Fibroblast of lung (primary cell): ENCODE results near the gene KIAA0040. TPM values are rescaled to one million over a fixed set of nuclear protein-coding genes. Genes with fewer than 3 reads are reported as not detected.

Experiments used
- DNase-seq, 2 donors: peaks; one replicate each; pipeline versions ENCODE4 v3.0.0 to v3.0.0-alpha.2; 2010; ENCODE audit warnings: low read depth in 2 of 2
- H2AFZ ChIP-seq: 2 replicates; pipeline ENCODE4 v1.5.1; 2012; ENCODE audit warnings: low read length, control low read depth, inconsistent platforms
- H3K27ac ChIP-seq: 2 replicates; pipeline ENCODE4 v1.5.1; 2011; ENCODE audit warnings: low read length, control low read depth; ENCODE audit not compliant: insufficient read depth
- H3K27me3 ChIP-seq: 2 replicates; pipeline ENCODE4 v1.5.1; 2011; ENCODE audit warnings: mild to moderate bottlenecking, low read length; ENCODE audit not compliant: control insufficient read depth, insufficient read depth
- H3K36me3 ChIP-seq: 2 replicates; pipeline ENCODE4 v1.5.1; 2011; ENCODE audit warnings: low read length; ENCODE audit not compliant: control insufficient read depth, insufficient read depth
- H3K4me1 ChIP-seq: 2 replicates; pipeline ENCODE4 v1.5.1; 2011; ENCODE audit warnings: low read length; ENCODE audit not compliant: control insufficient read depth, insufficient read depth; ENCODE audit errors: extremely low read depth
- H3K4me2 ChIP-seq: 2 replicates; pipeline ENCODE4 v1.5.1; 2011; ENCODE audit warnings: low read length, control low read depth; ENCODE audit not compliant: insufficient read depth; ENCODE audit errors: extremely low read depth
- H3K4me3 ChIP-seq, 4 experiments: fragments of 200-600 bp in 1 of 4; sonication (generic) in 1 of 4; replicated peaks in 1 of 4; 2 replicates each; pipeline ENCODE4 v1.5.1; 2011 to 2016; ENCODE audit warnings: low read length in 4 of 4, low read depth in 3 of 4, mild to moderate bottlenecking in 3 of 4, control low read depth in 2 of 4, inconsistent platforms in 1 of 4, mixed read lengths in 1 of 4; ENCODE audit not compliant: insufficient read depth in 1 of 4; ENCODE audit errors: control extremely low read depth in 1 of 4
- H3K79me2 ChIP-seq: 2 replicates; pipeline ENCODE4 v1.5.1; 2012; ENCODE audit warnings: mild to moderate bottlenecking, low read length, inconsistent platforms; ENCODE audit not compliant: control insufficient read depth, insufficient read depth
- H3K9ac ChIP-seq: 2 replicates; pipeline ENCODE4 v1.5.1; 2011; ENCODE audit warnings: mild to moderate bottlenecking, low read length, control low read depth; ENCODE audit not compliant: insufficient read depth
- H3K9me3 ChIP-seq: 2 replicates; pipeline ENCODE4 v1.5.1; 2012; ENCODE audit warnings: low read depth, low read length; ENCODE audit not compliant: control insufficient read depth, insufficient read depth
- H4K20me1 ChIP-seq: 2 replicates; pipeline ENCODE4 v1.5.1; 2011; ENCODE audit warnings: low read length; ENCODE audit not compliant: control insufficient read depth, insufficient read depth; ENCODE audit errors: extremely low read depth
- CTCF ChIP-seq, 2 donors: IDR thresholded peaks in 1 of 2; conservative IDR thresholded peaks in 1 of 2; 1 replicate in 1 of 2; 2 replicates in 1 of 2; pipeline ENCODE4 v1.5.1; 2011 to 2012; ENCODE audit warnings: low read length in 2 of 2, control low read depth in 1 of 2, inconsistent platforms in 1 of 2, low read depth in 1 of 2, mild to moderate bottlenecking in 1 of 2
- EZH2 ChIP-seq: IDR thresholded peaks from 2 replicates; pipeline ENCODE4 v1.5.1; 2012; ENCODE audit warnings: low read length, control low read depth, mild to moderate bottlenecking; ENCODE audit errors: missing control alignments
- polyA plus RNA-seq, 2 donors: library from polyadenylated mRNA; depleted of rRNA in 1 of 2; stranded (reverse) in 1 of 2; unstranded in 1 of 2; fragments of >200 nt; gene quantifications; 2 replicates each; pipeline ENCODE4 v1.2.1, GENCODE V29; 2011 to 2012; ENCODE audit warnings: missing spikeins in 1 of 2
- total RNA-seq: library from RNA; depleted of rRNA; stranded (reverse); fragments of >200 nt; gene quantifications from 2 replicates; pipeline ENCODE4 v1.2.1, GENCODE V29; 2014

Gene KIAA0040
- total and polyA plus RNA-seq, 2 donors (not counting 1 experiment from before 2014, with no cell fraction given): 0.17 to 24.7 TPM

DNA sequence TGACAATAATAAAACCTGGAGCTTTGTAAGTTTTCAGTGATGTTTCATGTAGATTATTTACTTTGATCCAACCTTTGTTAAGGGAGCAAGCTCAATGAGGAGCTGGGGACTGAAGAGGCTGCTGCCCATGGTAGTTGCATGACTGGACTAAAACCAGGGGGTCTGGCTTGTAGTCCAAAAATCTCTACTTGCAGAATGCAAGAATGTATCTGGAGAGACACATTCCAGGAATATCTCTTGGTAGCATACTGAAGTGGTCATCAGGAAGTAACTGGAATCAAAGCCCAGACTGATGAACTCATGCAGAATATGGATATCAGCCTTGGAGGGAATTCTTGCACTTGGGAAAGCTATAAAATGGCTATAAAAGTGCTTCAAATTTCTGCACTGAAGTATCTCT, 5.8 kb upstream of the KIAA0040 start:
- Histone ChIP-seq H3K4me1 (peaks cover 4% of the 10 kb centered on the region), H3K4me3 (no peak overlapping the region), H2AFZ (no peak overlapping the region), H4K20me1 (no peaks in the 10 kb centered on the region), H3K27me3 (no peaks in the 10 kb centered on the region), H3K9ac (no peak overlapping the region), H3K36me3 (no peaks in the 10 kb centered on the region), H3K9me3 (no peaks in the 10 kb centered on the region), H3K4me2 (no peak overlapping the region), H3K27ac (no peak overlapping the region), H3K79me2 (no peaks in the 10 kb centered on the region)
- TF ChIP-seq EZH2 (no peak), CTCF (conservative IDR thresholded peaks at IDR 0.05 in 1 of 2, IDR thresholded peaks at IDR 0.05 in 1 of 2; ENCODE audit: low read depth in 1 of 2, low read length in 2 of 2) (no peak)
- peak in 1 of 2 donors; percentile 34 for DNase-seq

DNA sequence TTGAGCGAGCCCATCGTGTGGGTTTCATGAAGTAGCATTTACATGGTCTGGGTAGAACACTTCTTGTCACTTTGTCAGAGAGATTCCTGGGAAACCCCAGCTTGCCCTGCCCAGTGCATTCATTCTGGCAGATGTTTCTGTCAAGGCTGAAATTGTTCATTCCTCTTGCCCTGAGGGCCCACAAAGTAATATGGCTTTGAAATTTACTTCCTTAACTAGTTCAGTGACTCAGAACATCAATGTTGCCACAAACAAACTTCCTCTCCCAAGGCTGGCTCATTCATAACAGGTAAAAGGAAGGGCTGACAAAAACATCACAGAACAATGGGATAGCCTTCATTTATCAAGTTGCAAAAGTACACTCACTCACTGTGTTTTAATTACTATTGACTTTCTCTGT, 5.0 kb upstream of the KIAA0040 start:
- no peak for DNase-seq
- Histone ChIP-seq H2AFZ (no peak overlapping the region), H3K4me3 (no peak overlapping the region), H3K27me3 (no peaks in the 10 kb centered on the region), H3K36me3 (no peaks in the 10 kb centered on the region), H3K9ac (no peak overlapping the region), H3K9me3 (no peaks in the 10 kb centered on the region), H3K79me2 (no peaks in the 10 kb centered on the region), H4K20me1 (no peaks in the 10 kb centered on the region), H3K27ac (no peak overlapping the region), H3K4me1 (peaks cover 7% of the 10 kb centered on the region), H3K4me2 (no peak overlapping the region)
- TF ChIP-seq EZH2 (no peak), CTCF (conservative IDR thresholded peaks at IDR 0.05 in 1 of 2, IDR thresholded peaks at IDR 0.05 in 1 of 2; ENCODE audit: low read depth in 1 of 2, low read length in 2 of 2) (no peak)

- Histone ChIP-seq H4K20me1 (no peaks in the 10 kb centered on the region), H3K9ac (no peak overlapping the region), H2AFZ (no peak overlapping the region), H3K27me3 (peaks cover 3% of the 10 kb centered on the region), H3K4me1 (peaks cover 3% of the 10 kb centered on the region), H3K79me2 (no peaks in the 10 kb centered on the region), H3K9me3 (no peaks in the 10 kb centered on the region), H3K36me3 (no peaks in the 10 kb centered on the region), H3K27ac (no peak overlapping the region), H3K4me2 (no peak overlapping the region), H3K4me3 (no peak overlapping the region)
- no peak for DNase-seq
- no peak for TF ChIP-seq CTCF (conservative IDR thresholded peaks at IDR 0.05 in 1 of 2, IDR thresholded peaks at IDR 0.05 in 1 of 2; ENCODE audit: low read depth in 1 of 2, low read length in 2 of 2)
- TF ChIP-seq EZH2: no peak
Observed at GRCh38 chr1:175195798-175196197, 3.2 kb upstream of the KIAA0040 start.
